ENCODE results near the gene SYNCRIP.

The SYNCRIP gene

DNA sequence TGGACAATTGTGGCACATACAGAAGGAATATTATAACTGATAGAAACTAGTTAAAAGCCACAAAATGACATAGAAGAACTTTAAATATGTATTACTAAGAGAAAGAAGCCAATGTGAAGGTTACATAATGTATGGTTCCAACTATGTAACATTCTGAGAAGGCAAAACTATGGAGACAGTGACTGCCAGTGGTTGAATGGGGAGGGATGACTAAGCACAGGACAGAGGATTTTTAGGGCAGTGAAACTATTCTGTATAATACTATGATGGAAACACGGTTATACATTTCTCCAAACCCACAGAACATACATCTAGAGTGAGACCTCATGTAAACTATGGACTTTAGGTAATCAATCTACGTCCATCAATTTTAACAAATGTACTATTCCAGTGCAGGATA, 22.4 kb downstream of the SYNCRIP start:
- TF ChIP-seq ZC3H10 (CRISPR knock-in tag; IDR thresholded peaks at IDR 0.05) (no peak), ISL1 (CRISPR knock-in tag; IDR thresholded peaks at IDR 0.05) (no peak), ESRRG (CRISPR knock-in tag; IDR thresholded peaks at IDR 0.05) (no peak), ZNF565 (CRISPR knock-in tag; conservative IDR thresholded peaks at IDR 0.05; ENCODE audit: low read depth) (no peak), BACH2 (CRISPR knock-in tag; IDR thresholded peaks at IDR 0.05; ENCODE audit: borderline replicate concordance) (no peak)
- no peak for ATAC-seq

DNA sequence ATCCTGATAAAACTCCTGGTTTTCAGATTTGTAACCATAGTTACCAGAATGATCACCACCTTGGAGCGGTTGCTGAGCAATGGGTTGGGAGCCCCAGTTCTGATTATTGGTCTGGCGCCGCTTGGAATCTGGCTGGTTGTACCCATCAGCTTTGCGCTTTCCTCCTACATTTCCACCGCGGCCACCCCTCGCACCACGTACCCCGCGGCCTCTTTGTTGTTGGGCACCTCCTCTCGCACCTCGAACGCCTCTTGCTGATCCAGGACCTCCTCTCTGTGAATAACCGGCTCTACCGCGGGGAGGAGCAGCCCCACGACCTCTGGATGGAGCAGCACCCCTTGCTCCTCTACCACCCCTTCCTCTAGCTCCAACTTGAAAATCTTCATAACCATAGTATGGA, 27.9 kb downstream of the SYNCRIP start:
- TF ChIP-seq ARNTL (CRISPR knock-in tag; IDR thresholded peaks at IDR 0.05; ENCODE audit: borderline replicate concordance, low read depth) (no peak), ZNF70 (CRISPR knock-in tag; IDR thresholded peaks at IDR 0.05) (no peak), TCF4 (CRISPR knock-in tag; IDR thresholded peaks at IDR 0.05; ENCODE audit: borderline replicate concordance) (no peak), TOX (CRISPR knock-in tag; IDR thresholded peaks at IDR 0.05; ENCODE audit: borderline replicate concordance) (no peak), ZFP3 (CRISPR knock-in tag; IDR thresholded peaks at IDR 0.05) (no peak), ZFP30 (CRISPR knock-in tag; IDR thresholded peaks at IDR 0.05) (no peak), ZC3H10 (CRISPR knock-in tag; IDR thresholded peaks at IDR 0.05) (no peak)
- TF ChIP-seq, protein P1, sequence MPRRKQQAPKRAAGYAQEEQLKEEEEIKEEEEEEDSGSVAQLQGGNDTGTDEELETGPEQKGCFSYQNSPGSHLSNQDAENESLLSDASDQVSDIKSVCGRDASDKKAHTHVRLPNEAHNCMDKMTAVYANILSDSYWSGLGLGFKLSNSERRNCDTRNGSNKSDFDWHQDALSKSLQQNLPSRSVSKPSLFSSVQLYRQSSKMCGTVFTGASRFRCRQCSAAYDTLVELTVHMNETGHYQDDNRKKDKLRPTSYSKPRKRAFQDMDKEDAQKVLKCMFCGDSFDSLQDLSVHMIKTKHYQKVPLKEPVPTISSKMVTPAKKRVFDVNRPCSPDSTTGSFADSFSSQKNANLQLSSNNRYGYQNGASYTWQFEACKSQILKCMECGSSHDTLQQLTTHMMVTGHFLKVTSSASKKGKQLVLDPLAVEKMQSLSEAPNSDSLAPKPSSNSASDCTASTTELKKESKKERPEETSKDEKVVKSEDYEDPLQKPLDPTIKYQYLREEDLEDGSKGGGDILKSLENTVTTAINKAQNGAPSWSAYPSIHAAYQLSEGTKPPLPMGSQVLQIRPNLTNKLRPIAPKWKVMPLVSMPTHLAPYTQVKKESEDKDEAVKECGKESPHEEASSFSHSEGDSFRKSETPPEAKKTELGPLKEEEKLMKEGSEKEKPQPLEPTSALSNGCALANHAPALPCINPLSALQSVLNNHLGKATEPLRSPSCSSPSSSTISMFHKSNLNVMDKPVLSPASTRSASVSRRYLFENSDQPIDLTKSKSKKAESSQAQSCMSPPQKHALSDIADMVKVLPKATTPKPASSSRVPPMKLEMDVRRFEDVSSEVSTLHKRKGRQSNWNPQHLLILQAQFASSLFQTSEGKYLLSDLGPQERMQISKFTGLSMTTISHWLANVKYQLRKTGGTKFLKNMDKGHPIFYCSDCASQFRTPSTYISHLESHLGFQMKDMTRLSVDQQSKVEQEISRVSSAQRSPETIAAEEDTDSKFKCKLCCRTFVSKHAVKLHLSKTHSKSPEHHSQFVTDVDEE (CRISPR knock-in tag; IDR thresholded peaks at IDR 0.05): no peak
- TF ChIP-seq, protein P2, sequence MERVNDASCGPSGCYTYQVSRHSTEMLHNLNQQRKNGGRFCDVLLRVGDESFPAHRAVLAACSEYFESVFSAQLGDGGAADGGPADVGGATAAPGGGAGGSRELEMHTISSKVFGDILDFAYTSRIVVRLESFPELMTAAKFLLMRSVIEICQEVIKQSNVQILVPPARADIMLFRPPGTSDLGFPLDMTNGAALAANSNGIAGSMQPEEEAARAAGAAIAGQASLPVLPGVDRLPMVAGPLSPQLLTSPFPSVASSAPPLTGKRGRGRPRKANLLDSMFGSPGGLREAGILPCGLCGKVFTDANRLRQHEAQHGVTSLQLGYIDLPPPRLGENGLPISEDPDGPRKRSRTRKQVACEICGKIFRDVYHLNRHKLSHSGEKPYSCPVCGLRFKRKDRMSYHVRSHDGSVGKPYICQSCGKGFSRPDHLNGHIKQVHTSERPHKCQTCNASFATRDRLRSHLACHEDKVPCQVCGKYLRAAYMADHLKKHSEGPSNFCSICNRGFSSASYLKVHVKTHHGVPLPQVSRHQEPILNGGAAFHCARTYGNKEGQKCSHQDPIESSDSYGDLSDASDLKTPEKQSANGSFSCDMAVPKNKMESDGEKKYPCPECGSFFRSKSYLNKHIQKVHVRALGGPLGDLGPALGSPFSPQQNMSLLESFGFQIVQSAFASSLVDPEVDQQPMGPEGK (CRISPR knock-in tag; IDR thresholded peaks at IDR 0.05; ENCODE audit: borderline replicate concordance): no peak
- ATAC-seq: no peak

DNA sequence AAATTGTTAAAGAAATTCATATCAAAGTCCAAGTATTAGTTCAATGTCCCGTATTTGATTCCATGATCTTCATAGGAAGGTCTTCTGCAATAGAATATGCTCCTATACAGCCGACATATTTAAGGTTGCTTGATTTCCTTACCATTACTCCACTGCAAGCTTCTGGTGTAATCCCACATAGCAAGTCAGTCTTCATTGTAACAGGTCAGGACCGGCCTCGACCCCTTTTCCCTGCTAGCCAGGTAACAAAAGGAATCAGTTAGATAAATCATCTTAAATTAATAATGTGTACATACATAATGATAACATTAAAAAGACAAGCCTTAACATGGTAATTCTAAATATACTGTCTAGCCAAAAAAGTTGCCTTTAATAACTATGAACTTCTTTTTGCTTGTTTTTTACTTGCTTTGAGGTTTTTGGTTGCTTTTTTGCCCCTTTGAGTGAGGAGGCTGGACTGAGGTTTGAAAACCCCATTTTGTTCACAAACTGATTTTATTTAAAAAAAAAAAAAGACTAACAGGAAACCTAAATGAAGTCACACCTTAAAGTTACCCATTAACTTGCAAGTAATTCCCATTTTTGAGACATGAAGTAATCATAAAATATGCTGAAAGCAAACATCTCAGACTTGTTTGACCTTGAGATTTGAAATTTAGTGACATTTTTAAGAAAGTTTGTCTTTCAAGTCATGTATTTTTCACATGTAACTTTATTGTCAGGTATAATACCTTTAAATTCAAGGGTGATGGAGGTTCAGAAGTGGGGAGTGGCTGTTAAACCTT, 29.8 kb downstream of the SYNCRIP start:
- no peak for ATAC-seq
- TF ChIP-seq TCF4 (CRISPR knock-in tag; IDR thresholded peaks at IDR 0.05; ENCODE audit: borderline replicate concordance) (no peak), ZFP30 (CRISPR knock-in tag; IDR thresholded peaks at IDR 0.05) (no peak)
- TF ChIP-seq, protein P1 (CRISPR knock-in tag; IDR thresholded peaks at IDR 0.05): no peak

DNA sequence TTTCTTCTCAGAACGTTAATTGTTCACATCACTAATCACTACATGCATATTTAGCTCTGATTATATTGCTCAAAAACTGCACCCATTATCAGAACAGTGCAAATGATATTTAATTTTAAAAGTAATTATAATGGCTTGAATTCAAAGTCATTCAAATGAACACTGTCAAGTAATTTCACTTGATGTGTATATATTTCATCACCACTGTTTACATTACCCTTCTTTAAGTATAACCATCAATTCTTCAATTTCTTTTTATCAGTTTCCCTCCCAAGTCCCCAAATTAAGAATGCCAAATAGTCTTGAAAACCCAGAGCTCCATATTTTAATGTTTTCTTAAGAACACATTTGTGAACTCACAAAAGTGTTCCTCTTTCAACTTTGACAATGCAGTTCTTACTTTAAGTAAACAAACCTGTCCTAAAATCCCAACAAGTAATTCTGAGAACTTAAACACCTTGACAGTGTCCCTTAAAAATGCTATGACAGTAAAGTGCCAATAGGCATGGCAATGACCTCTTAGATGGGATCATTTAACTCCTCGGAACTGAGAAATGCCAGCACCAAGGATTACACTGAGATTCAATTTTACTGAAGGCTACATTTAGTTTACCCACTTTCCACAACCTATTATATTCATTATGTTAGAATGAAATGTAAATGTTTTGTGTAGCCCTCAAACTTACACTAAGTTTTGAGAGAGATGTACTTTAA, 32.3 kb downstream of the SYNCRIP start:
- TF ChIP-seq TOX (CRISPR knock-in tag; IDR thresholded peaks at IDR 0.05; ENCODE audit: borderline replicate concordance) (no peak), TCF4 (CRISPR knock-in tag; IDR thresholded peaks at IDR 0.05; ENCODE audit: borderline replicate concordance) (no peak), ZFP3 (CRISPR knock-in tag; IDR thresholded peaks at IDR 0.05) (no peak), ZNF8 (CRISPR knock-in tag; IDR thresholded peaks at IDR 0.05) (no peak), ZNF70 (CRISPR knock-in tag; IDR thresholded peaks at IDR 0.05) (no peak), PPARA (CRISPR knock-in tag; IDR thresholded peaks at IDR 0.05; ENCODE audit: borderline replicate concordance) (no peak)
- TF ChIP-seq, protein P3, sequence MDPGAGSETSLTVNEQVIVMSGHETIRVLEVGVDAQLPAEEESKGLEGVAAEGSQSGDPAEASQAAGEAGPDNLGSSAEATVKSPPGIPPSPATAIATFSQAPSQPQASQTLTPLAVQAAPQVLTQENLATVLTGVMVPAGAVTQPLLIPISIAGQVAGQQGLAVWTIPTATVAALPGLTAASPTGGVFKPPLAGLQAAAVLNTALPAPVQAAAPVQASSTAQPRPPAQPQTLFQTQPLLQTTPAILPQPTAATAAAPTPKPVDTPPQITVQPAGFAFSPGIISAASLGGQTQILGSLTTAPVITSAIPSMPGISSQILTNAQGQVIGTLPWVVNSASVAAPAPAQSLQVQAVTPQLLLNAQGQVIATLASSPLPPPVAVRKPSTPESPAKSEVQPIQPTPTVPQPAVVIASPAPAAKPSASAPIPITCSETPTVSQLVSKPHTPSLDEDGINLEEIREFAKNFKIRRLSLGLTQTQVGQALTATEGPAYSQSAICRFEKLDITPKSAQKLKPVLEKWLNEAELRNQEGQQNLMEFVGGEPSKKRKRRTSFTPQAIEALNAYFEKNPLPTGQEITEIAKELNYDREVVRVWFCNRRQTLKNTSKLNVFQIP (CRISPR knock-in tag; IDR thresholded peaks at IDR 0.05; ENCODE audit: borderline replicate concordance, low read depth): no peak
- TF ChIP-seq, protein P4, sequence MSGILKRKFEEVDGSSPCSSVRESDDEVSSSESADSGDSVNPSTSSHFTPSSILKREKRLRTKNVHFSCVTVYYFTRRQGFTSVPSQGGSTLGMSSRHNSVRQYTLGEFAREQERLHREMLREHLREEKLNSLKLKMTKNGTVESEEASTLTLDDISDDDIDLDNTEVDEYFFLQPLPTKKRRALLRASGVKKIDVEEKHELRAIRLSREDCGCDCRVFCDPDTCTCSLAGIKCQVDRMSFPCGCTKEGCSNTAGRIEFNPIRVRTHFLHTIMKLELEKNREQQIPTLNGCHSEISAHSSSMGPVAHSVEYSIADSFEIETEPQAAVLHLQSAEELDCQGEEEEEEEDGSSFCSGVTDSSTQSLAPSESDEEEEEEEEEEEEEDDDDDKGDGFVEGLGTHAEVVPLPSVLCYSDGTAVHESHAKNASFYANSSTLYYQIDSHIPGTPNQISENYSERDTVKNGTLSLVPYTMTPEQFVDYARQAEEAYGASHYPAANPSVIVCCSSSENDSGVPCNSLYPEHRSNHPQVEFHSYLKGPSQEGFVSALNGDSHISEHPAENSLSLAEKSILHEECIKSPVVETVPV (CRISPR knock-in tag; IDR thresholded peaks at IDR 0.05): no peak
- TF ChIP-seq, protein P5, sequence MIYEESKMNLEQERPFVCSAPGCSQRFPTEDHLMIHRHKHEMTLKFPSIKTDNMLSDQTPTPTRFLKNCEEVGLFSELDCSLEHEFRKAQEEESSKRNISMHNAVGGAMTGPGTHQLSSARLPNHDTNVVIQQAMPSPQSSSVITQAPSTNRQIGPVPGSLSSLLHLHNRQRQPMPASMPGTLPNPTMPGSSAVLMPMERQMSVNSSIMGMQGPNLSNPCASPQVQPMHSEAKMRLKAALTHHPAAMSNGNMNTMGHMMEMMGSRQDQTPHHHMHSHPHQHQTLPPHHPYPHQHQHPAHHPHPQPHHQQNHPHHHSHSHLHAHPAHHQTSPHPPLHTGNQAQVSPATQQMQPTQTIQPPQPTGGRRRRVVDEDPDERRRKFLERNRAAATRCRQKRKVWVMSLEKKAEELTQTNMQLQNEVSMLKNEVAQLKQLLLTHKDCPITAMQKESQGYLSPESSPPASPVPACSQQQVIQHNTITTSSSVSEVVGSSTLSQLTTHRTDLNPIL (CRISPR knock-in tag; IDR thresholded peaks at IDR 0.05; ENCODE audit: low read depth): no peak
- ATAC-seq: no peak

Measured in SK-N-SH treated with all-trans-retinoic acid at 6 μM for 48 hours (cell line).